HEK293 (cell line): ENCODE results near the gene ASB16.
A peak's percentile ranks its signal among the peaks of the same experiment; 100 is the strongest.

Experiments used
- CTCF ChIA-PET: fragments of 350-600 bp; formaldehyde crosslinking; extraction: SDS; loops from one replicate; lab custom pipeline; 2021; ENCODE audit warnings: antibody characterized with exemption; lab: Yijun Ruan, JAX
- POLR2A ChIA-PET: fragments of 300-600 bp; formaldehyde crosslinking; extraction: SDS; loops from one replicate; lab custom pipeline; 2020; ENCODE audit warnings: antibody characterized with exemption, inconsistent platforms; lab: Yijun Ruan, JAX
- H3K27ac ChIP-seq: fragments of 200-500 bp; sonication (Bioruptor generic); 2 replicates; pipeline ENCODE4 v1.5.1; 2014; ENCODE audit warnings: low read depth, low read length, control low read depth, inconsistent platforms; ENCODE audit errors: extremely low read depth
- H3K36me3 ChIP-seq, 2 experiments: fragments of 200-500 bp in 1 of 2; sonication (Bioruptor generic) in 1 of 2; 1 replicate in 1 of 2; 2 replicates in 1 of 2; pipeline ENCODE4 v1.5.1; 2014 to 2017; ENCODE audit warnings: inconsistent platforms in 2 of 2, low read length in 2 of 2; ENCODE audit not compliant: control insufficient read depth in 2 of 2, insufficient read depth in 1 of 2
- H3K4me1 ChIP-seq: fragments of 200-500 bp; sonication (Bioruptor generic); 2 replicates; pipeline ENCODE4 v1.5.1; 2014; ENCODE audit warnings: mild to moderate bottlenecking, low read length, inconsistent platforms; ENCODE audit not compliant: control insufficient read depth, insufficient read depth
- H3K4me3 ChIP-seq: 2 replicates; pipeline ENCODE4 v1.5.1; 2011; ENCODE audit warnings: low read depth, mild to moderate bottlenecking, control low read depth, low read length, moderate library complexity
- H3K9me3 ChIP-seq: fragments of 200-500 bp; sonication (Bioruptor generic); 2 replicates; pipeline ENCODE4 v1.5.1; 2014; ENCODE audit warnings: low read depth, low read length, inconsistent platforms; ENCODE audit not compliant: control insufficient read depth, insufficient read depth
- GLI4 ChIP-seq: fragments of 450-650 bp; formaldehyde crosslinking; IDR thresholded peaks from 2 replicates; pipeline ENCODE4 v1.5.1; 2016; ENCODE audit warnings: missing biosample characterization, missing genetic modification characterization
- GLIS2 ChIP-seq: fragments of 450-650 bp; formaldehyde crosslinking; IDR thresholded peaks from 2 replicates; pipeline ENCODE4 v1.5.1; 2016; ENCODE audit warnings: missing biosample characterization, missing genetic modification characterization
- HOXD13 ChIP-seq: sonication (generic); formaldehyde crosslinking; IDR thresholded peaks from 2 replicates; pipeline ENCODE4 v1.8.0; 2022; ENCODE audit warnings: missing genetic modification reagents, borderline replicate concordance
- KLF1 ChIP-seq: fragments of 450-650 bp; formaldehyde crosslinking; IDR thresholded peaks from 2 replicates; pipeline ENCODE4 v1.5.1; 2016; ENCODE audit warnings: missing biosample characterization, missing genetic modification characterization
- KLF9 ChIP-seq: fragments of 450-650 bp; formaldehyde crosslinking; IDR thresholded peaks from 2 replicates; pipeline ENCODE4 v1.5.1; 2016; ENCODE audit warnings: missing biosample characterization, missing genetic modification characterization, low read depth
- SP2 ChIP-seq: fragments of 450-650 bp; formaldehyde crosslinking; IDR thresholded peaks from 2 replicates; pipeline ENCODE4 v1.5.1; 2016; ENCODE audit warnings: missing biosample characterization, missing genetic modification characterization
- YY1 ChIP-seq: fragments of 450-650 bp; formaldehyde crosslinking; IDR thresholded peaks from 2 replicates; pipeline ENCODE4 v1.5.1; 2018; ENCODE audit warnings: missing biosample characterization, missing genetic modification characterization
- ZBTB7A ChIP-seq: fragments of 450-650 bp; formaldehyde crosslinking; IDR thresholded peaks from 2 replicates; pipeline ENCODE4 v1.5.1; 2016; ENCODE audit warnings: low read depth, missing biosample characterization, missing genetic modification characterization
- ZFHX2 ChIP-seq: fragments of 450-650 bp; formaldehyde crosslinking; conservative IDR thresholded peaks from 2 replicates; pipeline ENCODE4 v1.5.1; 2016; ENCODE audit warnings: missing biosample characterization, missing genetic modification characterization
- ZNF302 ChIP-seq: fragments of 450-650 bp; formaldehyde crosslinking; IDR thresholded peaks from 2 replicates; pipeline ENCODE4 v1.5.1; 2016; ENCODE audit warnings: missing biosample characterization, missing genetic modification characterization, low read depth
- ZNF561 ChIP-seq: fragments of 450-650 bp; IDR thresholded peaks from 2 replicates; pipeline ENCODE4 v1.5.1; 2018; ENCODE audit warnings: missing biosample characterization, missing genetic modification characterization, borderline replicate concordance
- TF ChIP-seq, protein P1 (sequence below): fragments of 450-650 bp; formaldehyde crosslinking; IDR thresholded peaks from 2 replicates; pipeline ENCODE4 v1.5.1; 2016; ENCODE audit warnings: missing biosample characterization, missing genetic modification characterization
- TF ChIP-seq, protein P2 (sequence below): fragments of 450-650 bp; formaldehyde crosslinking; optimal IDR thresholded peaks from 2 replicates; pipeline ENCODE3; 2016; ENCODE audit warnings: missing biosample characterization, mild to moderate bottlenecking, missing genetic modification characterization
- TF ChIP-seq, protein P3 (sequence below): fragments of 450-650 bp; formaldehyde crosslinking; IDR thresholded peaks from 2 replicates; pipeline ENCODE4 v1.5.1; 2016; ENCODE audit warnings: missing biosample characterization, missing genetic modification characterization
- TF ChIP-seq, protein P4 (sequence below): fragments of 450-650 bp; formaldehyde crosslinking; IDR thresholded peaks from 2 replicates; pipeline ENCODE4 v1.5.1; 2016; ENCODE audit warnings: missing biosample characterization, missing genetic modification characterization

ASB16 gene

DNA sequence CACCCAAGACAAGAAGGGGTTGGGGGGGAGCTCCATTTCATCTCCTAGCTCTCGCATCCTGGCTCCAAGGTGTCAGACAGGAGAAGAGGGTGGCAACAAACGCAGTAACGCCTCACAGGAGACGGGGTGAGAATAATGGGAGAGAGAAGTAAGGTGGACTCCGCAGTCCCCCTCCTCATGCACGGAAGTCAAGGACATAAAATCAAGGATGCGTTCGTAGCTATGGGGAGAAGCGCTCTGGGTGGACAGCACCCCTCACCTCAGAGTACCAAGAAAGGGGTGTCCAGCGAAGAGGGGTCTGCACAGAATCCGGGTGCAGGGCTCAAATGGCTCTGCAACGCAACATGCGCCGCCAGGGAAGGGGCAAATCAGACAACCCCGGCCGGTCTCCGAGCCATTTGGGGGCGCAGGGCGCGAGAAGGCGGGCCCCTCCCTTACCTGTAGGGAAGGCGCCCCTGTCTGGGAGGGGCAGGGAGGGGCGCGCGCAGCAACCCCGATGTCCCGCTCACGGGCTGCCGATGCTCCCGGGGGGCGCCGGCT is 47.6 kb upstream of the ASB16 start:
- Histone ChIP-seq H3K9me3 (no peaks in the 10 kb centered on the region), H3K4me3 (peak overlapping the region; percentile 64), H3K36me3 (no peaks in the 10 kb centered on the region; a peak in 1 of 3 replicates), H3K27ac (peak overlapping the region; percentile 88; the same call in 1 of the 2 replicates), H3K4me1 (no peaks in the 10 kb centered on the region; the same call in 1 of the 2 replicates)
- ChIA-PET CTCF (interaction anchor here (0.5 to 2.6 kb wide), 20 partner anchors 8 to 208 kb away, joined by 3 to 22 read pairs (median 5); partner anchors contain the start of genes G6PC3 and LSM12), POLR2A (interaction anchor here (0.5 to 4.1 kb wide), 33 partner anchors 11 to 807 kb away, joined by 3 to 34 read pairs (median 3); partner anchors contain the start of genes ASB16, G6PC3, LSM12 and NAGS)
- TF ChIP-seq HOXD13 (CRISPR knock-in tag), result no peak
- 0 out of 2 replicates have a peak, but pooled peaks have one; percentile 21 for TF ChIP-seq YY1
- TF ChIP-seq KLF9 (tag by site-specific recombination), result 0 out of 2 replicates have a peak, but pooled peaks have one; percentile 18
- 0 out of 2 replicates have a peak, but pooled peaks have one; percentile 2 for TF ChIP-seq KLF1 (tag by site-specific recombination)
- TF ChIP-seq, protein P1, sequence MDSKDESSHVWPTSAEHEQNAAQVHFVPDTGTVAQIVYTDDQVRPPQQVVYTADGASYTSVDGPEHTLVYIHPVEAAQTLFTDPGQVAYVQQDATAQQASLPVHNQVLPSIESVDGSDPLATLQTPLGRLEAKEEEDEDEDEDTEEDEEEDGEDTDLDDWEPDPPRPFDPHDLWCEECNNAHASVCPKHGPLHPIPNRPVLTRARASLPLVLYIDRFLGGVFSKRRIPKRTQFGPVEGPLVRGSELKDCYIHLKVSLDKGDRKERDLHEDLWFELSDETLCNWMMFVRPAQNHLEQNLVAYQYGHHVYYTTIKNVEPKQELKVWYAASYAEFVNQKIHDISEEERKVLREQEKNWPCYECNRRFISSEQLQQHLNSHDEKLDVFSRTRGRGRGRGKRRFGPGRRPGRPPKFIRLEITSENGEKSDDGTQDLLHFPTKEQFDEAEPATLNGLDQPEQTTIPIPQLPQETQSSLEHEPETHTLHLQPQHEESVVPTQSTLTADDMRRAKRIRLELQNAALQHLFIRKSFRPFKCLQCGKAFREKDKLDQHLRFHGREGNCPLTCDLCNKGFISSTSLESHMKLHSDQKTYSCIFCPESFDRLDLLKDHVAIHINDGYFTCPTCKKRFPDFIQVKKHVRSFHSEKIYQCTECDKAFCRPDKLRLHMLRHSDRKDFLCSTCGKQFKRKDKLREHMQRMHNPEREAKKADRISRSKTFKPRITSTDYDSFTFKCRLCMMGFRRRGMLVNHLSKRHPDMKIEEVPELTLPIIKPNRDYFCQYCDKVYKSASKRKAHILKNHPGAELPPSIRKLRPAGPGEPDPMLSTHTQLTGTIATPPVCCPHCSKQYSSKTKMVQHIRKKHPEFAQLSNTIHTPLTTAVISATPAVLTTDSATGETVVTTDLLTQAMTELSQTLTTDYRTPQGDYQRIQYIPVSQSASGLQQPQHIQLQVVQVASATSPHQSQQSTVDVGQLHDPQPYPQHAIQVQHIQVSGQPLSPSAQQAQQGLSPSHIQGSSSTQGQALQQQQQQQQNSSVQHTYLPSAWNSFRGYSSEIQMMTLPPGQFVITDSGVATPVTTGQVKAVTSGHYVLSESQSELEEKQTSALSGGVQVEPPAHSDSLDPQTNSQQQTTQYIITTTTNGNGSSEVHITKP (tag by site-specific recombination), result 0 out of 2 replicates have a peak, but pooled peaks have one; percentile 6
- no peak for TF ChIP-seq ZFHX2 (tag by site-specific recombination)
- TF ChIP-seq GLI4 (tag by site-specific recombination), result no peak
- 0 out of 2 replicates have a peak, but pooled peaks have one; percentile 37 for TF ChIP-seq ZBTB7A (tag by site-specific recombination)
- TF ChIP-seq, protein P2, sequence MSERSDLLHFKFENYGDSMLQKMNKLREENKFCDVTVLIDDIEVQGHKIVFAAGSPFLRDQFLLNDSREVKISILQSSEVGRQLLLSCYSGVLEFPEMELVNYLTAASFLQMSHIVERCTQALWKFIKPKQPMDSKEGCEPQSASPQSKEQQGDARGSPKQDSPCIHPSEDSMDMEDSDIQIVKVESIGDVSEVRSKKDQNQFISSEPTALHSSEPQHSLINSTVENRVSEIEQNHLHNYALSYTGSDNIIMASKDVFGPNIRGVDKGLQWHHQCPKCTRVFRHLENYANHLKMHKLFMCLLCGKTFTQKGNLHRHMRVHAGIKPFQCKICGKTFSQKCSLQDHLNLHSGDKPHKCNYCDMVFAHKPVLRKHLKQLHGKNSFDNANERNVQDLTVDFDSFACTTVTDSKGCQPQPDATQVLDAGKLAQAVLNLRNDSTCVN (tag by site-specific recombination), result peak; percentile 74
- TF ChIP-seq ZNF302 (tag by site-specific recombination), result no peak
- TF ChIP-seq SP2 (tag by site-specific recombination), result peak; percentile 8; the same call in 1 of the 2 replicates
- TF ChIP-seq ZNF561 (tag by site-specific recombination), result peak; percentile 27; the same call in 1 of the 2 replicates
- peak; percentile 13; the same call in 1 of the 2 replicates for TF ChIP-seq GLIS2 (tag by site-specific recombination)
- TF ChIP-seq, protein P3, sequence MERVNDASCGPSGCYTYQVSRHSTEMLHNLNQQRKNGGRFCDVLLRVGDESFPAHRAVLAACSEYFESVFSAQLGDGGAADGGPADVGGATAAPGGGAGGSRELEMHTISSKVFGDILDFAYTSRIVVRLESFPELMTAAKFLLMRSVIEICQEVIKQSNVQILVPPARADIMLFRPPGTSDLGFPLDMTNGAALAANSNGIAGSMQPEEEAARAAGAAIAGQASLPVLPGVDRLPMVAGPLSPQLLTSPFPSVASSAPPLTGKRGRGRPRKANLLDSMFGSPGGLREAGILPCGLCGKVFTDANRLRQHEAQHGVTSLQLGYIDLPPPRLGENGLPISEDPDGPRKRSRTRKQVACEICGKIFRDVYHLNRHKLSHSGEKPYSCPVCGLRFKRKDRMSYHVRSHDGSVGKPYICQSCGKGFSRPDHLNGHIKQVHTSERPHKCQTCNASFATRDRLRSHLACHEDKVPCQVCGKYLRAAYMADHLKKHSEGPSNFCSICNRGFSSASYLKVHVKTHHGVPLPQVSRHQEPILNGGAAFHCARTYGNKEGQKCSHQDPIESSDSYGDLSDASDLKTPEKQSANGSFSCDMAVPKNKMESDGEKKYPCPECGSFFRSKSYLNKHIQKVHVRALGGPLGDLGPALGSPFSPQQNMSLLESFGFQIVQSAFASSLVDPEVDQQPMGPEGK (tag by site-specific recombination), result peak; percentile 50
- TF ChIP-seq, protein P4, sequence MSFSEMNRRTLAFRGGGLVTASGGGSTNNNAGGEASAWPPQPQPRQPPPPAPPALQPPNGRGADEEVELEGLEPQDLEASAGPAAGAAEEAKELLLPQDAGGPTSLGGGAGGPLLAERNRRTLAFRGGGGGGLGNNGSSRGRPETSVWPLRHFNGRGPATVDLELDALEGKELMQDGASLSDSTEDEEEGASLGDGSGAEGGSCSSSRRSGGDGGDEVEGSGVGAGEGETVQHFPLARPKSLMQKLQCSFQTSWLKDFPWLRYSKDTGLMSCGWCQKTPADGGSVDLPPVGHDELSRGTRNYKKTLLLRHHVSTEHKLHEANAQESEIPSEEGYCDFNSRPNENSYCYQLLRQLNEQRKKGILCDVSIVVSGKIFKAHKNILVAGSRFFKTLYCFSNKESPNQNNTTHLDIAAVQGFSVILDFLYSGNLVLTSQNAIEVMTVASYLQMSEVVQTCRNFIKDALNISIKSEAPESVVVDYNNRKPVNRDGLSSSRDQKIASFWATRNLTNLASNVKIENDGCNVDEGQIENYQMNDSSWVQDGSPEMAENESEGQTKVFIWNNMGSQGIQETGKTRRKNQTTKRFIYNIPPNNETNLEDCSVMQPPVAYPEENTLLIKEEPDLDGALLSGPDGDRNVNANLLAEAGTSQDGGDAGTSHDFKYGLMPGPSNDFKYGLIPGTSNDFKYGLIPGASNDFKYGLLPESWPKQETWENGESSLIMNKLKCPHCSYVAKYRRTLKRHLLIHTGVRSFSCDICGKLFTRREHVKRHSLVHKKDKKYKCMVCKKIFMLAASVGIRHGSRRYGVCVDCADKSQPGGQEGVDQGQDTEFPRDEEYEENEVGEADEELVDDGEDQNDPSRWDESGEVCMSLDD (tag by site-specific recombination), result peak; percentile 82; the same call in 1 of the 2 replicates
